ENCODE results near the gene GINS1. TPM values are rescaled to one million over a fixed set of nuclear protein-coding genes. Genes with fewer than 3 reads are reported as not detected.

Gene GINS1
- total RNA-seq, 1 experiment from 2014 or later = 30.4 TPM

- intact Hi-C loops (cut with micrococcal nuclease) = no loop called here
- BruUV-seq (replicated peaks) = no TSS peak
- no peak for DNase-seq (ENCODE audit: low read depth, low spot score)
Measured at GRCh38 chr20:25477014-25477882, 69.8 kb downstream of the GINS1 start.

More at GRCh38 chr20:25477014-25477882, 69.8 kb downstream of the GINS1 start:
- ChIA-PET RAD21 (ENCODE audit: low non-redundant PET in 1 of 2, low total read pairs in 2 of 2, uncharacterized antibody in 2 of 2, unreplicated experiment in 2 of 2) (no interaction called here), POLR2A (no interaction called here), CTCF (no interaction called here)
- no peak for ATAC-seq
- Histone ChIP-seq H2AFZ (ENCODE audit: low read depth, low read length, poor library complexity, severe bottlenecking) (no peak overlapping the region), H3K79me2 (ENCODE audit: insufficient read depth, low read length) (no peaks in the 10 kb centered on the region), H3K4me1 (ENCODE audit: control insufficient read depth in 1 of 2, insufficient read depth in 2 of 2, low read length in 2 of 2) (no peaks in the 10 kb centered on the region), H3K9ac (ENCODE audit: low read length) (no peak overlapping the region), H3K9me2 (ENCODE audit: insufficient read depth) (no peaks in the 10 kb centered on the region), H3K27ac (ENCODE audit: low read depth, low read length) (no peak overlapping the region), H3K9me3 (ENCODE audit: control insufficient read depth in 1 of 2, insufficient read depth in 1 of 2, low read depth in 1 of 2, low read length in 2 of 2) (no peaks in the 10 kb centered on the region), H3K27me3 (ENCODE audit: insufficient read depth, low read length) (no peaks in the 10 kb centered on the region), H4K20me1 (ENCODE audit: insufficient read depth) (no peaks in the 10 kb centered on the region), H3K36me3 (ENCODE audit: control insufficient read depth in 1 of 2, insufficient read depth in 2 of 2, low read length in 2 of 2) (no peaks in the 10 kb centered on the region), H3K4me3 (replicated peaks in 1 of 2; ENCODE audit: low read depth in 1 of 2, low read length in 2 of 2) (no peak overlapping the region), H3K4me2 (ENCODE audit: low read length) (no peak overlapping the region)
- TF ChIP-seq REST (IDR thresholded peaks at IDR 0.05; ENCODE audit: low read depth) (no peak), EZH2 (IDR thresholded peaks at IDR 0.05) (no peak), POLR2AphosphoS5 (IDR thresholded peaks at IDR 0.05; ENCODE audit: low read depth, low read length) (no peak), POLR2A (IDR thresholded peaks at IDR 0.05; ENCODE audit: borderline replicate concordance, extremely low read depth, insufficient read depth, insufficient read length) (no peak), ELF1 (IDR thresholded peaks at IDR 0.05; ENCODE audit: borderline replicate concordance, low read depth) (no peak), MAX (IDR thresholded peaks at IDR 0.05) (no peak), SIN3A (IDR thresholded peaks at IDR 0.05; ENCODE audit: low read depth) (no peak)

All from HCT116 (cell line).